Endometrial microvascular endothelial cells (primary cell): ENCODE data around the gene EFEMP1. TPM values are rescaled to one million over a fixed set of nuclear protein-coding genes. Genes with fewer than 3 reads are reported as not detected.

Source experiments
- in situ Hi-C: cut with HindIII; loops from 2 replicates; pipeline ENCODE4 v1.10.0; 2017; ENCODE audit warnings: low sequenced_read_pairs, low pct_unique_long_range_greater_than_20kb; ENCODE audit errors: inconsistent ontology term
- total RNA-seq: library from RNA; depleted of rRNA; stranded (reverse); fragments of >200 nt; gene quantifications from one replicate; pipeline ENCODE4 v1.2.3, GENCODE V29; 2015; ENCODE audit errors: inconsistent ontology term

EFEMP1 gene
- total RNA-seq, 1 donor from 2014 or later, result 3,758 TPM

DNA sequence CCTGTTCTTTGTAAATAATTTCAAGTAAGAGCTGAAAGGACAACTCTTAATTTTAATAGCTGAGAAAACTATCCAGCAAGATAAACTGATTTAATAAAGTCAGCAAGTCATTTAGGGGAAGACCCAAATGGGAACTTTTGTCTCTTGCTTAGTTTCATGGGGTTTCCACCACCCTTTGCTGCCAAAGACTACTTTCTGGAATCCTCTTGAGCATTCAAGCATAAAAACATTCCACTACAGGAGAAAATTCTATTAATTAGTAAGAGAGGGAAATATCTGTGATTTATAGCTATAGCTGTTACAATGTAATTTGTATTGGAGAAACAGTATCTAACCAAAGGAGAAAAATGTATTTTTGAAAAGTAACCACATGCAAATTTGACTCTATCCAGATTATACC lies 20.6 kb downstream of the EFEMP1 start:
- in situ Hi-C loops, result no loop called here

DNA sequence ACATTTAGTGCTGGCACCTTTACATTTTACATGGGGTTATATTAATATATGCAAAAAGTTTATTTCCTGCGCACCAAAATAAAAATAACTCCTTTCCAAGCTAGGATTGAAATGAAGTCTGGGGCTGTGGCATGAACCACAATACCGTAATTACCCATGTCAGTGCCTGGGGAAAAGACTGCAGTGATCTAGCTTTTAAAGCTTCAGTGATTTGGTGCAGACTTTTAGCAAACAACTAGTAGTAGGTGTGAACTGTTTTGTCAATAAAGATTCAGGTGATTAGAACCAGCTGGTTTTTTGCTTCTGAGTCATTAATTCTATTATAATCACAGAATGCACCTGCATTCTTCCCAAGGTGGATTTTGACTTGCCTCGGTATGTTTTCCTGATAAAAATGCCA lies 21.2 kb downstream of the EFEMP1 start:
- in situ Hi-C loops, result no loop called here

GRCh38 chr2:55901941-55902340 lies 21.6 kb downstream of the EFEMP1 start:
- in situ Hi-C loops, result no loop called here

DNA sequence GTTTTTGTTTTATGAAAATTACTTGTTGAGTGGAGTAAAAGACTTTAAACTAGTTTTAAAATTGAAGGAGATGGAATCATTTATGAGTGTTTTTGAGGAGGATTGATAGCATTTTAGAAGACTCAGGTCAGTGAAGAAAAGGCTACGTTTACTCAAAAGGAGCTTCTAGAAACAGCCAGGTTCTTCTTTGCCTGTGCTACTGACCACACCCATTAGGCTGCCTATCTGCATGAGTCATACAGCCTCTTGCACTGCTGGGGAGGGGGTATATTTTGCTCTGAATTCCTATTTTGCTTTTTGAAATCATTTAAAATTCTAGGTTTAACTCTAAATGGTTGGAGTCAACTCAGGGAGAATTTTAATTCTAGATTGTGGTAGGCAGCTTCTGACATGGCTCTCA lies 22.3 kb downstream of the EFEMP1 start:
- in situ Hi-C loops, result no loop called here

DNA sequence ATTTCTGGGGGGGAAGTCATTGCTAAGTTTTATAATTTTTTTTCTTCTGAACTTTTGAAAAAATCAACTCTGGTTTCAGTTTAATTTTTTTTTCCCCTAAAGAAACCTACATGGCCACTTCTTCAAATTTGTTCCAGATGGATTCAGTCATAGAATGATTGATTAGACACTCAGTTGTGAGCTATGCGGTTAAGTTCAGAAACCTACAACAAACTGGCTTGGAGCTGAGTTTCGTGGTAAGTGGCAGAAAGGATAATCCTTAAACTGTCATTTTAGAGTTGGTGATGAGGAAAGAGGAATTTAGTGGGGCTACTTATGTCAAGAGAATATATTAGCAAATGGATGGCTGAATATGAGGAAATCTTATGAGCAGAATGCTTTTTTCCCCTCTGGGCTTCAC lies 23.7 kb downstream of the EFEMP1 start:
- in situ Hi-C loops, result no loop called here

DNA sequence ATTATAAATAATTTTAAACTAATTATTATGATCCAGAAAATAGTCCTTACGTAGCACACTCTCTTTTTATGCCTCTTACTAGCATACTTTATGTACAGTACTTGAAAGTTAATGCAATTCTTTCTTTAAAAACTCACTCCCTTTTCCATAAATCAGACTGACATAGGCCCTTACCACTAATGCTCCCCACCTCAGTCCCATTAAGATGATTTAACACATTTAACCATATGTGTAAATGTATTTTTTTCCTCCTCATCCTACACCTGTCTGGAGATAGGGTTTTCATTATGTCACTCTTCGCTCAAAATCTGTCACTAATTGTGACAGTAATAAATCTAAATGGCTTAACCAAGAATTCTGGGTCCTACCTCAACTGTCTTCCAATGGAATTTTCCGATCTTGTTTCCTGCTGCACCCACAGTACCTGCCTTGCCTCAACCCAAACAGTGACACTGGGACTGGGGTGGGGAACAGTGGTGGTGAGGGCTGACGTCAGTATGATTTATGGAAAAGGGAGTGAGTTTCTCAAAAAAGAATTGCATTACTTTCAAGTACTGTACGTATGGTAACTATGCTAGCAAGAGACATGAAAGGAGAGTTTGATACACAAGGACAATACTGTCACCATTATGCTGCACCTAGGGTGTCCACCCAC lies 25.1 kb downstream of the EFEMP1 start:
- in situ Hi-C loops, result no loop called here

DNA sequence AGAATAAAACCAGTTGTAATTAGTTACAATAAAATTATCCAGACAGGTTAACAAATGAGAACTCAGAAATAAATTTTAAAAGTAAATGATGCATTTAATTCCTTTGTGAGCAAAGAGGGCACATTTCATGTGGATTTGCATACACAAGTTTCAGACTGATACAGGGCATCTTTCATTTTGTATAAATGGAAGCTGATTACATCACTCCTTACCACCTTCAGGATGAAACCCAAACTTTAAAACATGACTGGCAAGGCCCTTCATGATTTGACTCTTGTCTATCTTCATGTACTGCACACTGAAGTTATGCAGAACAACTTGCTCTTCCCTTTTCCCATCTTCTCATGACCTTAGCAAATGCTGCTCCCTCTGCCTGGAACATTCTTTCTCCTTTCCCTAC lies 26.9 kb downstream of the EFEMP1 start:
- in situ Hi-C loops, result no loop called here

DNA sequence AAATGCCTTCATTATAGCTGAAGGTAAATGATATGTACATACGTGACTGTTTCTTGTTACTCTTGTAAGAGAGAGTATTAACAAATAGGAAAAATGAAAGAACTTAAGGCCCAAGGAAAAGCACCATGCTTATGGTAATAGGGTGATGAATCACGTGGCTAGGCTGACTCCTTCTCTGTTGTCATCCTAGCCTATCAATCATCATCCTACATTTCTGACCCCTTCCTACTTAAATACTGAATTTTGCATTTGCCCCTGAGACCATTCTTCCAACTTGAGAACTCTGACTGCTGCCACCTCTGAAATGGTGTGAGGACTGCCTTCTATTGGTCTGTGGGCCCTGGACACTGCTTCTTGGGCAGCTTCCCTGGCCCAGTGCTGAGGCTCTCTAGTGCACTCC lies 28.9 kb downstream of the EFEMP1 start:
- in situ Hi-C loops, result no loop called here

DNA sequence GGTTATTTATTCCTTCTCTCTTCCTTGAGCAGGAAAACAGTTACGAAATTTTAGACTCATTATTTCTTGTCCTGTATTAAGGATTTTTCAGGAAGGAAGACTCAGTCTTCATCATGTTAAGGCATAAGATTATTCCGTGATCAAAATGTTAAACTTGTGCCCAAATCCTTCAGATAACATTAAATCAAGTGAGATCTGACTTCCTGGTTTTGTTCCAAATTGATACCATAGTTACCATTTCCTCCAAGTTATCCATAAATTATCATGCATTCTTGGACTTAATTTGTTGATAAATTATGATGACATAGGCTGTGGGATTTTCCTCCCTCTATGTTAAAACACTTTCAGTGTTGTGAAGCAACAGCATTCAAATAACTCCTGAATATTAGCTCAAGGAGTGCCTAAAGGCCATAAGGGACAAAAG lies 31.9 kb downstream of the EFEMP1 start:
- in situ Hi-C loops, result no loop called here

GRCh38 chr2:55888936-55889335 lies 34.6 kb downstream of the EFEMP1 start:
- in situ Hi-C loops, result no loop called here

- in situ Hi-C loops, result no loop called here
These were observed 35.5 kb downstream of the EFEMP1 start for GRCh38 chr2:55887901-55888624.

DNA sequence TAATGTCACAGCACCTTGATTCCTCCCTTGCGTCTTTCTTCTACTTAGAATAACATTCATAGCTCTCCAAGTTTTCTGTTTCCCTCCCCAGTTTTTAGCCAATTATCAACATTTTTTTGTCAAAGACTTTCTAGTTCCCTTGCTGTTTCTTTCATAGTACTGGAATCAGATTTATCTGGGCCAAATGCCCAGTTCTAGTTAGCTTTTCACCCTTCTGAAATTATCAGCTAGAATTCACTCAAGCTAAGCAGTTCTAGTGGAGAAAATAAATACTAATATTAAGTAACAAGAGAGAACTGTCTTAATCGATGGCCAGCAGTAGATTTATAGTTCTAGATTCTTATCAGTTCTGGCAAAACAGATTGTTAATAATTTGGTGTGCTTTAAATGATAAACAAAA lies 36.2 kb downstream of the EFEMP1 start:
- in situ Hi-C loops, result no loop called here

- in situ Hi-C loops, result no loop called here
These were observed 37.7 kb downstream of the EFEMP1 start for GRCh38 chr2:55885944-55886281.

- in situ Hi-C loops, result no loop called here
These were observed 38.2 kb downstream of the EFEMP1 start for GRCh38 chr2:55885127-55885943.

- in situ Hi-C loops, result no loop called here
These were observed 39.8 kb downstream of the EFEMP1 start for GRCh38 chr2:55883829-55884228.

DNA sequence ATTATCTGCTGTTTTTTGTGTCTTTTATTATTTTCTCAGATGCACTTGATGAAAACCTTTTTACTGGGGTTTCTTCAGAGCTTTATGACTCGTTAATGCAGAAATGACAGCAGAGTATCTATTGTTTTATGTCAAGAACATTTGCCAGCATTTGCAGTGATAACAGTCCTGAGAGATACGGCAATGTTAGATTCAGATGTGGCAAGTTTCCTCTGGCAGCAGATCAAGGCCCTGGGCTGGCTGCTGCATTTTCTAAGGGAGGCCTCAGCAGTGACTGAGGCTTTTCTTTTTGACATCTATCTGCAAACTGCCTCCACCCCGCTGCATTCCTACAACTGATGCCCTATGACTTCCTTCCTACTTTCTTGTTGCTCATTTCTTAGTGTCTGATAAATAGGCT lies 40.2 kb downstream of the EFEMP1 start:
- in situ Hi-C loops, result no loop called here

- in situ Hi-C loops, result no loop called here
These were observed 40.6 kb downstream of the EFEMP1 start for GRCh38 chr2:55882954-55883353.

DNA sequence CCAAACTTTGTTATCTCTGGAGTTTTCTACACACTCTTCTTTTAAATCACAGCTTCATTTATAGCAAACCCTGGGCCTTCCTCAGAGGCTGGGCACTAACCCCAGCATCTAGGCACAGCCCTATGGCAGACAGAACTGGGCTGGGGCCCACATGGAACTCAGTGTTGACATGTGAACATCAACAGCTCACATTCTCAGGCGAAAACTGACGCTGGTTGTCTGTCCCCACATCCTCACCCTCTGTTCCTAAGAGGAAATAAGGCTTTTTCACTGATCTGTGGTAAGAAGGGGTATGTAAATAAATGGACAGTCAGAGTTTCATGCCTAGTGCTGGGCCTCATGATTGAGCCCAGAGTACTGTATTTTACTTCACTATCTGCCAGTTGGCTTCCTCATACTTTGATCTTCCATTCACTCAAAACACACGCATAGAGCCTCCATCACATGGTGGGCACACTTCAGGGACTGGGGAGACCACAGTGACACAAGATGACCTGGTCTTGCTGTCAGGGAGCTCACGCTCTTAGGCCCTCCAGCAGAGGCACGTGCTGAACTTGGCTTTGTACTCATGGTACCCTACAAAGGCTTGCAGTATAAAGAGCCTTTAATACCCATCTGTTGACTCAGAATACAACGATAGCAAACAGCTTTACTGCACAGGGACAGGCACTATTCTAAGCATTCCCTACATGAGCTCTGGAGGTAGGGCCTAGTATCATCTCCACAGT lies 43.0 kb downstream of the EFEMP1 start:
- in situ Hi-C loops, result no loop called here

GRCh38 chr2:55879976-55880375 lies 43.6 kb downstream of the EFEMP1 start:
- in situ Hi-C loops, result no loop called here
